GM12891 (cell line): ENCODE results near the gene LEMD2.

ENCODE experiments used
- PAX5 ChIP-seq: IDR thresholded peaks from 2 replicates; pipeline ENCODE4 v1.6.1; 2011; ENCODE audit warnings: low read length, moderate library complexity, mild to moderate bottlenecking; ENCODE audit not compliant: insufficient read depth, severe bottlenecking
- POLR2A ChIP-seq: IDR thresholded peaks from 2 replicates; pipeline ENCODE4 v1.6.1; 2011; ENCODE audit warnings: low read depth, low read length, control low read depth
- POLR2AphosphoS5 ChIP-seq: IDR thresholded peaks from 2 replicates; pipeline ENCODE4 v1.6.1; 2011; ENCODE audit warnings: low read depth, low read length, control low read depth
- POU2F2 ChIP-seq: IDR thresholded peaks from 2 replicates; pipeline ENCODE4 v1.6.1; 2011; ENCODE audit warnings: low read depth, mild to moderate bottlenecking, control low read depth, low read length, moderate library complexity
- SPI1 ChIP-seq: IDR thresholded peaks from 2 replicates; pipeline ENCODE4 v1.6.1; 2011; ENCODE audit warnings: low read depth, low read length, control low read depth
- TAF1 ChIP-seq: IDR thresholded peaks from 2 replicates; pipeline ENCODE4 v1.6.1; 2011; ENCODE audit warnings: low read depth, low read length, control low read depth

DNA sequence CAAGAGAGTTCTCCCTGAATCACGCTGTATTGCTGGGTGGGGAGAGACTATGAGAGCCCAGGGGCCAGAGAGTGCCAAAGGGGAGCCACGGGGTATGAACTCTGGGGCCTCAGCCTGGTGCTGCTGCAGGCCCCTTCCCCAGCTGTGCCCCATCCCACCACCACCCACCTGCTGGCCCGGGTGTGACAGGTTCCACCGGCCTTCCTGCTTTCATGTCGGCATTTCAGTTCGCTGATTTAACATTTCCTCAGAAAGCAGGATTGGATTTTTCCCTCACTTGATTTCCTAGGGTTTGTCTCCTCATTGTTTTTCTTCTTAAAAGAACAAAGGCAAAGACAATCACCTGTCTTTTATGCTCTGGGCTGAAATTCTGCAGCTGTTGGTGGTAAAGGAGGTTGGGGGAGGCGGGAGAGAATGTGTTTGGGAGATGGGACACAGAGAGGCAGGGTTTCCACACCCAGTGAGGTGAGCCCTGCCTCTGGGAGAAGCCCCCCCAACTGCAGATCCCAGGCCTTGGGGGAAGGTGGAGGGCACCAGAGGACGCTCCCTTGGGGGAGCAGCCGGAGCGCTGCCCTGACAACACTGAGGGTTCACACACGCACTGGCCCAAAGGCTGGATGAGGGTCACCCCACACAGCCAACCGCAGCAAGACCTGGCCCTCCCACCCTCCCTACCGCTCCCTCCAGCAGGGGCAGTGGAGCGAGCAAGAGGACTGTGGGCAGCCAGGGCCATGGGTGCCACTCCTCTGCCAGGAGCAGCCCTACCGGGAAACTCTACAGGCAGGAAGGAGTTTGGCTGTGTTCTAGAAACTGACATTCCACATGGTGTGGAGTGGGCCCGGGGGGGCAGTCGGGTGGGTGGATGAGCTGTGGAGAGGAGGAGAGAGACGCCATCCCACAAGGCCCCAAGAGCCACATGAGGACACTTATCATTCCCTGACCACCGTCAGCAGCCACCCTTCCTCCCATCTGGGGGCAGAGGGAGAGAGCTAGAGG lies 25.4 kb upstream of the LEMD2 start:
- TF ChIP-seq POLR2AphosphoS5 (no peak), POLR2A (no peak), PAX5 (no peak), SPI1 (no peak), TAF1 (no peak), POU2F2 (no peak)
